Calu3 (cell line): ENCODE data around the gene PJA2. TPM values are rescaled to one million over a fixed set of nuclear protein-coding genes. Genes with fewer than 3 reads are reported as not detected.
"Not testable (repeated sequence)": the region's sequence is repeated elsewhere in the genome, so short reads cannot be mapped to it uniquely, and the experiment has no call there.

Experiments
- BruUV-seq: library from RNA; stranded (reverse); fragments of 400-500 nt; replicated peaks from 2 replicates; lab custom pipeline; 2021; lab: Mats Ljungman, UMichigan
- CTCF ChIA-PET: fragments of 300-600 bp; sonication (Branson Sonifier 250); formaldehyde crosslinking; loops from one replicate; lab custom pipeline; 2022; ENCODE audit warnings: antibody characterized with exemption; lab: Charles Lee
- DNase-seq: peaks from one replicate; pipeline ENCODE4 v3.0.0; 2022
- H3K27ac Mint-ChIP-seq: one replicate; pipeline ENCODE4 v1.8.0; 2022; ENCODE audit warnings: mixed read lengths; ENCODE audit not compliant: unreplicated experiment
- H3K27me3 Mint-ChIP-seq: one replicate; pipeline ENCODE4 v1.8.0; 2022; ENCODE audit warnings: mixed read lengths; ENCODE audit not compliant: unreplicated experiment
- H3K36me3 Mint-ChIP-seq: one replicate; pipeline ENCODE4 v1.8.0; 2022; ENCODE audit warnings: mild to moderate bottlenecking, moderate library complexity, mixed read lengths; ENCODE audit not compliant: insufficient read depth, unreplicated experiment
- H3K4me1 Mint-ChIP-seq: one replicate; pipeline ENCODE4 v1.8.0; 2022; ENCODE audit warnings: mild to moderate bottlenecking, low read depth, mixed read lengths; ENCODE audit not compliant: unreplicated experiment
- H3K4me3 Mint-ChIP-seq: one replicate; pipeline ENCODE4 v1.8.0; 2022; ENCODE audit warnings: mild to moderate bottlenecking, low read depth, moderate library complexity, mixed read lengths; ENCODE audit not compliant: unreplicated experiment
- H3K9me3 Mint-ChIP-seq: one replicate; pipeline ENCODE4 v1.8.0; 2022; ENCODE audit warnings: low read depth, mixed read lengths; ENCODE audit not compliant: unreplicated experiment
- intact Hi-C: fragments of 100-400 bp; cut with micrococcal nuclease; formaldehyde crosslinking; loops from one replicate; pipeline ENCODE4 v1.10.0; 2022; ENCODE audit not compliant: unreplicated experiment
- total RNA-seq: library from RNA; stranded (reverse); gene quantifications from 2 replicates; pipeline ENCODE4 v1.2.3, GENCODE V29; 2022
- TF ChIP-seq, protein P1 (sequence below): fragments of 200-600 bp; IDR thresholded peaks from one replicate; pipeline ENCODE4 v1.8.0; 2022; ENCODE audit warnings: antibody characterized with exemption; ENCODE audit not compliant: unreplicated experiment

Gene PJA2
- total RNA-seq, 1 experiment from 2014 or later, result 89.0 TPM

DNA sequence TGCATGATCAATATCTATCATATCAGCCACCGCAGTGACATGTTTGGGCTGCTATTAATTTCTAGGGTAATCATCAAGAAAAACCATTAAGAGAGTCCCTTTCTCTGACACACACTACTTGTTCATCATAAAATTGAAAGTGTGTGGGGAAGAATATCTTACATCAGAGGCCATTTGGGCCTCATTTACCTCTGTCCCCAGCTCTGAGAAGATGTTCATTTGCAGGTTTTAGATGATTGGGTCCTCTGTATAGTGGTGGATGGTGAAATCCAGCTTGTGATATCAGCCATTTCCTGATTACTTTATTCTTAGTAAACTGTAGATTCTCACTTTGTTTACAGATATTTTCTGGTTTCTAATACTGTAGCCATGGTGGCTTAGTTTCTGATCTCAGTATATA, 29.8 kb upstream of the PJA2 start:
- CTCF ChIA-PET, result interaction anchor here (0.5 to 1.3 kb wide), 3 partner anchors 26 to 783 kb away, joined by 3 read pairs; no protein-coding TSS in a partner anchor
- Mint-ChIP-seq H3K9me3 (no peaks in the 10 kb centered on the region), H3K36me3 (no peaks in the 10 kb centered on the region), H3K4me1 (no peaks in the 10 kb centered on the region), H3K4me3 (no peak overlapping the region), H3K27ac (no peak overlapping the region), H3K27me3 (no peaks in the 10 kb centered on the region)
- TF ChIP-seq, protein P1, sequence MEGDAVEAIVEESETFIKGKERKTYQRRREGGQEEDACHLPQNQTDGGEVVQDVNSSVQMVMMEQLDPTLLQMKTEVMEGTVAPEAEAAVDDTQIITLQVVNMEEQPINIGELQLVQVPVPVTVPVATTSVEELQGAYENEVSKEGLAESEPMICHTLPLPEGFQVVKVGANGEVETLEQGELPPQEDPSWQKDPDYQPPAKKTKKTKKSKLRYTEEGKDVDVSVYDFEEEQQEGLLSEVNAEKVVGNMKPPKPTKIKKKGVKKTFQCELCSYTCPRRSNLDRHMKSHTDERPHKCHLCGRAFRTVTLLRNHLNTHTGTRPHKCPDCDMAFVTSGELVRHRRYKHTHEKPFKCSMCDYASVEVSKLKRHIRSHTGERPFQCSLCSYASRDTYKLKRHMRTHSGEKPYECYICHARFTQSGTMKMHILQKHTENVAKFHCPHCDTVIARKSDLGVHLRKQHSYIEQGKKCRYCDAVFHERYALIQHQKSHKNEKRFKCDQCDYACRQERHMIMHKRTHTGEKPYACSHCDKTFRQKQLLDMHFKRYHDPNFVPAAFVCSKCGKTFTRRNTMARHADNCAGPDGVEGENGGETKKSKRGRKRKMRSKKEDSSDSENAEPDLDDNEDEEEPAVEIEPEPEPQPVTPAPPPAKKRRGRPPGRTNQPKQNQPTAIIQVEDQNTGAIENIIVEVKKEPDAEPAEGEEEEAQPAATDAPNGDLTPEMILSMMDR, result no peak
- no peak for DNase-seq
- intact Hi-C loops, result no loop called here
- BruUV-seq, result no TSS peak

DNA sequence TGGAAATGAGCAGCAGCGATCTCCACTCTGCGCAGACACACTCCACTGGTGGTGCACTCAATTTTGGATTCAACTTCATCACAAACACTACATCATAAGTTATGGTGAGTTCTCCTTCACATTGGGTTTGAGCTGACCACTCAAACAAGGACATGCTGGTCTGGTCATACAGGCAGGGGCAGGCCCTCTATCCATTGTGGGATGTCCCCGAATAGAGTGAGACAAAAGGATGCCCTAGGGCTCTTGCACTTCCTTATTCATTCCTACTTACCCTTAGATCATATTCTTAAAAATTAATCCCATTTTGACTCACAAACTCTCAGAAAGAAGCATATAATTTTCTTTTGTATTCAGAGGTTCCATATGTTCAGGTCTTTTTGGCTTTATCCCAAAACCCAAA, 16.3 kb upstream of the PJA2 start:
- CTCF ChIA-PET, result no interaction called here
- H3K36me3 Mint-ChIP-seq, result no peaks in the 10 kb centered on the region
- DNase-seq, result no peak
- no peaks in the 10 kb centered on the region for H3K27me3 Mint-ChIP-seq
- H3K4me3 Mint-ChIP-seq, result no peak overlapping the region
- H3K4me1 Mint-ChIP-seq, result no peaks in the 10 kb centered on the region
- no TSS peak for BruUV-seq
- no peaks in the 10 kb centered on the region for H3K9me3 Mint-ChIP-seq
- intact Hi-C loops, result no loop called here
- peak overlapping the region; percentile 25 for H3K27ac Mint-ChIP-seq
- TF ChIP-seq, protein P1, result no peak

DNA sequence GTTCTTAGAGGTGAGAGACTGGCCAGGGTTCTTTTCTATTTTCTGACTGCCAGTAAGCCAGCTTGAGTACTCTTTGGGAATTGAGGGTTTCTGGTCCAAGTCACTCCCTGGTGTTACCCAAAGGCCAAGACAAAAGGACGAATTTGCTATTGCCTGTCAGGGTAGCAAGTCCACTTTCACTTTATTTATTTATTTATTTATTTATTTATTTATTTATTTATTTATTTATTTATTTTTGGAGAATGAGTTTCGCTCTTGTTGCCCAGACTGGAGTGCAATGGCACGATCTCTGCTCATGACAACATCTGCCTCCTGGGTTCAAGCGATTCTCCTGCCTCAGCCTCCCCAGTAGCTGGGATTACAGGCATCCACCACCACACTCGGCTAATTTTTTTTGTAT, 15.7 kb upstream of the PJA2 start:
- H3K27ac Mint-ChIP-seq, H3K4me3 Mint-ChIP-seq, H3K27me3 Mint-ChIP-seq, intact Hi-C loops, H3K9me3 Mint-ChIP-seq, CTCF ChIA-PET, H3K4me1 Mint-ChIP-seq, BruUV-seq, DNase-seq, H3K36me3 Mint-ChIP-seq: not testable (repeated sequence)

DNA sequence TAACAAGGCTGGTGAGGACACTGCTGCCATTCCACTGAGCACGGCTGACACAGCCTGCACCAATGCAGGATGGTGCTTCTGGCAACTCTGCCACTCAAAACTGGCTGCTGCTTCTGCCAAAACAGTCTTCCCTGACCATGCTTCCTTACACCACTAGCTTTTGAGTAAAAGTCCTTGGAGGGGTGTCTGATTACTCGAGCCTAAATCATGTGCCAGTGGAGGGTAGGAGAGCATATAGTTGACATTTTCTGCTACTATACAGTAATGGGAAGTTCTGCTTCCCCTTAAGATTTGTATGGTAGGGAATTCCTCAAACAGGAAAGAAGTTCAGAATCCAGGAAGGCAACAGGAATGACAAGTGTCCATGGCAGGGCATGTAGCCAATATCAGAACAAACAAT, 12.2 kb upstream of the PJA2 start:
- H3K27me3 Mint-ChIP-seq, result no peaks in the 10 kb centered on the region
- H3K36me3 Mint-ChIP-seq, result no peaks in the 10 kb centered on the region
- no peak overlapping the region for H3K27ac Mint-ChIP-seq
- intact Hi-C loops, result no loop called here
- H3K9me3 Mint-ChIP-seq, result no peaks in the 10 kb centered on the region
- TF ChIP-seq, protein P1, result no peak
- H3K4me1 Mint-ChIP-seq, result no peaks in the 10 kb centered on the region
- BruUV-seq, result no TSS peak
- CTCF ChIA-PET, result no interaction called here
- no peak for DNase-seq
- no peak overlapping the region for H3K4me3 Mint-ChIP-seq

DNA sequence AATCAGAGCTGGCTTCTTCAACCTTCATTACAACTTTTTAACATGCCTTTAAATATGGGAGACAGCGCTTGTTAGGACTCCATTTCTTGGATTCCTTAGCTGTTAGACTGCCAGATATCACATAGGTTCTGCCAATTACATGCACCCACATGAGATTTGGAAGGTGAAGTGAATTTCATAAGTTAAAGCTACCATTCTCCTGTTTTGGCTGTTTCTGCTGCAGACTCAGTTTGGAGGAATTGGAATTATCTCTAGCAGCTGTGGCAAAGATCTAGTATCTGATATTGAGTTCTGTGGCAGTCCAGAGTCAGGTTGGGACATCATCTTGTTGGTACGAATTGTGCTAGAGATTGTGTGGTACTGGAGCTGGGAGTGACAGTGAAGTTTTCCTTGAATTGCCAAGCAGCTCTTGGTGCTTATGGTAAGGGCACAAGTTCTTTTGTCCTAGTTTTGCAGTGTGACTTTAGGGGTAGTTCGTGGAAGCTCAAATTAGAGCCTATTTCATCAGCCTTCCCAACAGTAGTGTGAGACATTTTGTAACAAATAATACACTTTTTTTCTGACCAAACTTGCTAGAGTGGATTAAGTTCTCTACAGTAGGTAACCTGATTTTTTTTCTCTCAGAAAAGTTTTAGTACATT, 9.1 kb upstream of the PJA2 start:
- H3K4me3 Mint-ChIP-seq, result no peak overlapping the region
- CTCF ChIA-PET, result no interaction called here
- H3K9me3 Mint-ChIP-seq, result peaks cover 8% of the 10 kb centered on the region
- H3K27me3 Mint-ChIP-seq, result no peaks in the 10 kb centered on the region
- TF ChIP-seq, protein P1, result no peak
- no peak for DNase-seq
- H3K27ac Mint-ChIP-seq, result no peak overlapping the region
- H3K4me1 Mint-ChIP-seq, result peaks cover 5% of the 10 kb centered on the region
- intact Hi-C loops, result no loop called here
- no TSS peak for BruUV-seq
- H3K36me3 Mint-ChIP-seq, result peaks cover 1% of the 10 kb centered on the region
